BLaER1 (cell line): ENCODE results near the gene PRAC1.
"Not testable (repeated sequence)": the region's sequence is repeated elsewhere in the genome, so short reads cannot be mapped to it uniquely, and the experiment has no call there.

Source experiments
- H3K27ac ChIP-seq: shearing (Covaris generic); formaldehyde crosslinking; 2 replicates; pipeline ENCODE4 v1.8.1; 2022
- H3K27me3 ChIP-seq: shearing (Covaris generic); formaldehyde crosslinking; 2 replicates; pipeline ENCODE4 v1.8.1; 2022
- H3K36me3 ChIP-seq: shearing (Covaris generic); formaldehyde crosslinking; 2 replicates; pipeline ENCODE4 v1.8.1; 2022
- H3K4me1 ChIP-seq: shearing (Covaris generic); formaldehyde crosslinking; 2 replicates; pipeline ENCODE4 v1.8.1; 2022
- H3K4me2 ChIP-seq: shearing (Covaris generic); formaldehyde crosslinking; 2 replicates; pipeline ENCODE4 v1.8.1; 2022
- H3K4me3 ChIP-seq: shearing (Covaris generic); formaldehyde crosslinking; 2 replicates; pipeline ENCODE4 v1.8.1; 2022
- H3K9ac ChIP-seq: shearing (Covaris generic); formaldehyde crosslinking; 2 replicates; pipeline ENCODE4 v1.8.1; 2022
- H3K9me3 ChIP-seq: shearing (Covaris generic); formaldehyde crosslinking; 2 replicates; pipeline ENCODE4 v1.8.1; 2022
- H4K20me1 ChIP-seq: shearing (Covaris generic); formaldehyde crosslinking; 2 replicates; pipeline ENCODE4 v1.8.1; 2022
- Cebpa-rat ChIP-seq: shearing (Covaris generic); IDR thresholded peaks from 2 replicates; pipeline ENCODE4 v1.8.1; 2022

Gene PRAC1

DNA sequence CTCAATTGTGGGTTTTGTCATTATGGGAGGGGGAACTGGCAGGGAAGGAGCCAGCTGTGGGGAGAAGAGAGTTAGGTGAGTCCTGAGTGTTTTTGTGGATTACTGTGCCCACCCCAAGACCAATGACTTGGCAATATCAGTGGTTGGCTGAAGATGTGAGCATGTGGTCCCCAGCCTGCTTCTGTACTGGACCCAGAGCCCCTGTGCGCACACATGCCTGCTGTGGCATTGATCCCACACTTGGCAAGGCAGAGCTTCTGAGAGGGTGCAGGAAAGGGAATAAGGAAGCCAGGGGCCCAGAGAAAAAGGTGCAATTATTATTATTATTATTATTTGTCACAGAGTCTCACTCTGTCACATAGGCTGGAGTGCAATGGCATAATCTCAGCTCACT, 1.3 kb downstream of the PRAC1 start:
- H4K20me1 ChIP-seq: peaks cover 97% of the 10 kb centered on the region
- TF ChIP-seq Cebpa-rat: no peak

DNA sequence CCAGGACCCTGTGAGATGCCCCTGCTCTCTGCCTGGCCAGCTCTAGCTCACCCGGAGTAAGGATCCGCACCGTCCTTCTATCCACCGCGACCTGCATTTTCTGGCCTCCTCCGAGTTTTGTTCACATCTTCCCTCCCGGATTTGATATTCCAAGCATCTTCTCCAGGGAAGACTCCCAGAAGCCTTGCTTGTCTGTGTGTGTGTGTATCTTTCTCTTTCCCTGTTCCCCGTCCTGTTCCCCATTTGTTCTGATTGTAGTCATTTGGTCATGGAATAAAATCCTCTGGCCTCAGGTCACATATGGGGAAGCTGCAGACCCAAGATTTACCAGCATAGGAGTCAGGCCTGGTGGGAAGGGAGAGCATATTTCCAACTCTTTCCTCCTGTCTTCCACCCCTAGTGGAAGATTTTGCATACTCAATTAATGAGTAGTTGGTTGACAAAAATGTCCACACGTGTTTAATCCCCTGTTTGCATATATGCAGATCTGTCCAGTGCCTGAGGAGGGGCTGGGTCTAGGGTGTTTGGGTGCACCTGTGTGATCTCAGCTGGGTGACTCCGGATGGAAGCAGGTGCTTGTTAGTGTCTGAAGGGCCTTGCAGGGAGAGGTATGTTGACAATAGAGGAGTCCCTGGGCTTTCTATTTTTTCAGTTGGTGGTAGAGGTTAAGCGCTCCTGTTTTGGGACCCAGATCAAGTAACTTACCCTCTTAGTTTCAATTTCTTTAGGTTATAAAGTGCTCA, 1.9 kb downstream of the PRAC1 start:
- H3K4me3 ChIP-seq: no peak overlapping the region
- peaks cover 100% of the 10 kb centered on the region for H3K27me3 ChIP-seq
- H3K36me3 ChIP-seq: no peaks in the 10 kb centered on the region
- no peak overlapping the region for H3K27ac ChIP-seq
- no peak overlapping the region for H3K4me2 ChIP-seq
- peaks cover 18% of the 10 kb centered on the region for H3K9me3 ChIP-seq
- no peaks in the 10 kb centered on the region for H3K4me1 ChIP-seq
- no peak overlapping the region for H3K9ac ChIP-seq
- peaks cover 97% of the 10 kb centered on the region for H4K20me1 ChIP-seq
- no peak for TF ChIP-seq Cebpa-rat

More for the DNA sequence above, 1.3 kb downstream of the PRAC1 start:
- H3K4me1 ChIP-seq: no peaks in the 10 kb centered on the region
- H3K27ac ChIP-seq: no peak overlapping the region
- H3K9ac ChIP-seq: no peak overlapping the region
- H3K9me3 ChIP-seq: peaks cover 18% of the 10 kb centered on the region
- H3K27me3 ChIP-seq: peaks cover 100% of the 10 kb centered on the region
- H3K36me3 ChIP-seq: no peaks in the 10 kb centered on the region
- H3K4me2 ChIP-seq: no peak overlapping the region
- H3K4me3 ChIP-seq: no peak overlapping the region

DNA sequence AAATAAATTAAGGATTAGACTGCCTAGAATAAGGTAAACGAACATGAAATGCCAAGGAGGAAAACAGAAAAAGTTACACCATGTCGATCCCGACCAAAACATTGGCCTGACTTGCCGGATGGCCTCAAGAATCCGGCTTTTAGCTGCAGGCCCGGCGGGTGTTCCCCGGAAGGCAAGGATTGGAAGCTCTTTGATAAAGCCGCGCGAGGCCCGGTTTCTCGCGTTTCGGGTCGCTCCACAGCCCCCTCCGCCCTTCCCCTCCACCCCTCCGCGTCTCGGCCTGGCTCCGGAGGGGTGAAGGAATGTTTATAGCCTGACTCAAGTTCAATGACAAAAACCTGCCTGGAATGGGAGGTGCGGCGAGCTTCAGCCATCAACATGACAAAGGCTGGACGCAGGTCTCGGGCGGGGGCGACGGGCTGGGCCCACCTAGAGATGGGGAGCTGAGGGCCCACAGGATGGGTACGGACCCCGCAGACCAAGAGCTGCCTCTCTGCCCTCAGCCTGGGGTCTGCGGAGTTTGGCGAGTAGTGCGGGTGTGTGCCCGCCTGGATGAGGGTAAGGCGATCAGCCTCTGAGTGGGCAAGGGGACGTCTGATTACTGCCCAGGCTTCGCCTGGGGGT, 2.6 kb downstream of the PRAC1 start:
- no peak overlapping the region for H3K9ac ChIP-seq
- H3K27ac ChIP-seq: no peak overlapping the region
- H3K27me3 ChIP-seq: peaks cover 100% of the 10 kb centered on the region
- H3K9me3 ChIP-seq: peaks cover 18% of the 10 kb centered on the region
- no peak for TF ChIP-seq Cebpa-rat
- H3K4me3 ChIP-seq: no peak overlapping the region
- H3K4me1 ChIP-seq: no peaks in the 10 kb centered on the region
- H3K36me3 ChIP-seq: no peaks in the 10 kb centered on the region
- peaks cover 97% of the 10 kb centered on the region for H4K20me1 ChIP-seq
- no peak overlapping the region for H3K4me2 ChIP-seq

DNA sequence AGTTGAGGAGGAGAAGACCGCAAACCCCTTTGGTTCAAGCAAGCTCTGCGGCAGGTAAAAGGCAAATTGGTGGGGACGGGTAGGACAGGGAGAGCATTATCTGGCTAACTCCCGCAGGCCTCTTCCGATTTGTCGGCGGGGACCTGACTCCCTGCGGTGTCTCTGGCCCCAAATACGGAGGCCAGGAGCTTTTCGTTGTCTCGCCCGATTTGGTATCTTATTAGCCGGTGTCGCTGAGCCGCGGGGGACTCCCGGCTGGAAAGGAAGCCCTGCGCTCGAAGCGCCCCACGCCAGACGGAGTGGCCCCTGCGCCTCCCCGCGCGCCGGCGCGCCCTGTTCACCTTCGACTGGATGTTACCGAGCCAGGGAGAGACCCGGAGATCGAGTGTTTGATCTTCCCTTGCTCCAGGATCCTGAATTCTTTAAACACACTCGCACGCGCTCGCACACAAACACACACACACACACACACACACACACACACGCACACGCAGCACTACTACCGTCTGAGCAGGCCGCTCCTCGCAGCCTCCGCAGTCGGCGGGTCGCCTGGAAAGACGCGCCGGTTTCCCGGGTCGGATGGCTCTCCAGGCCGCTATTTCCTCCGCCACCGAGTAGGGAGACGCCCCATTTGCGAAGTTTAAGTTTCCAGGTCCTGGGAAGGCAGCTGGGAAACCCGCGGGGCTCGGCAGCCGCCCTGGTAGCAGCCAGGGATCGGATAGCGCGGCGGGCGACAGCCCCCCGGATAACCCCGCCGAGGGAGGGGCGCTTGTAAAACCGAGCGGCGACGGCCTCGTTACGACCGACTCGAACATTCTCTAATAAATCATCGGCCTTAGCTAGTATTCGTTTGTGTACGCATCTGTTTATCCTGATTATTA, 3.3 kb downstream of the PRAC1 start:
- Histone ChIP-seq H3K9ac (no peak overlapping the region), H3K27ac (no peak overlapping the region), H4K20me1 (peaks cover 96% of the 10 kb centered on the region), H3K4me2 (no peak overlapping the region), H3K4me1 (no peaks in the 10 kb centered on the region), H3K9me3 (peaks cover 18% of the 10 kb centered on the region), H3K4me3 (no peak overlapping the region), H3K27me3 (peaks cover 100% of the 10 kb centered on the region), H3K36me3 (no peaks in the 10 kb centered on the region)
- no peak for TF ChIP-seq Cebpa-rat

DNA sequence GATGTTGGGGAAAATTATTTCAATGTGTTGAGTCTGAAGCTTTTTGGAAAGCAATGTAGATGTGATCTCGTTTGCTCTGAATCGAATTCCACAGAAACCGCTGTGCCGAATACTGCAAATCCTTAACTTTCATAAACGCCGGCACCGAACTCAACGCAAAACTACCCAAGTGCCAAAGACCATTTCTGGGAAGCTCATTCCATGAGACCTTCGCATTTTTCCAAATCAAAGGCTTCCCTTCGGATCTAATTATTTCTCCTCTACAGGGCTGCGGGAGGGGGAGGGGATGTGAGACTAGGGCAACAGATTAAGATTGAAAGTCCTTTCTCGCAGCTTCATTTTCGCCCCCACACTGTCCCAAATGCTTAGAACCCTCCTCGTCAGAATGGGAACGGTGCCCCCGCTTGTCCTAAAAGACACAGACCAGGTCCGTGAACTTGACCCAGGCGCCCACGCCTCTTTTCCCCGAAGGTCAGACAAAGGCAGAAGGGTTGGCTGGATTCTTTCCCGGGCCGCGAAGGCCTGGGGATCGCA, 4.0 kb downstream of the PRAC1 start:
- H3K27me3 ChIP-seq: peaks cover 100% of the 10 kb centered on the region
- peaks cover 96% of the 10 kb centered on the region for H4K20me1 ChIP-seq
- H3K4me1 ChIP-seq: no peaks in the 10 kb centered on the region
- no peak overlapping the region for H3K27ac ChIP-seq
- H3K9ac ChIP-seq: no peak overlapping the region
- peaks cover 18% of the 10 kb centered on the region for H3K9me3 ChIP-seq
- no peaks in the 10 kb centered on the region for H3K36me3 ChIP-seq
- no peak overlapping the region for H3K4me3 ChIP-seq
- no peak overlapping the region for H3K4me2 ChIP-seq
- TF ChIP-seq Cebpa-rat: no peak

DNA sequence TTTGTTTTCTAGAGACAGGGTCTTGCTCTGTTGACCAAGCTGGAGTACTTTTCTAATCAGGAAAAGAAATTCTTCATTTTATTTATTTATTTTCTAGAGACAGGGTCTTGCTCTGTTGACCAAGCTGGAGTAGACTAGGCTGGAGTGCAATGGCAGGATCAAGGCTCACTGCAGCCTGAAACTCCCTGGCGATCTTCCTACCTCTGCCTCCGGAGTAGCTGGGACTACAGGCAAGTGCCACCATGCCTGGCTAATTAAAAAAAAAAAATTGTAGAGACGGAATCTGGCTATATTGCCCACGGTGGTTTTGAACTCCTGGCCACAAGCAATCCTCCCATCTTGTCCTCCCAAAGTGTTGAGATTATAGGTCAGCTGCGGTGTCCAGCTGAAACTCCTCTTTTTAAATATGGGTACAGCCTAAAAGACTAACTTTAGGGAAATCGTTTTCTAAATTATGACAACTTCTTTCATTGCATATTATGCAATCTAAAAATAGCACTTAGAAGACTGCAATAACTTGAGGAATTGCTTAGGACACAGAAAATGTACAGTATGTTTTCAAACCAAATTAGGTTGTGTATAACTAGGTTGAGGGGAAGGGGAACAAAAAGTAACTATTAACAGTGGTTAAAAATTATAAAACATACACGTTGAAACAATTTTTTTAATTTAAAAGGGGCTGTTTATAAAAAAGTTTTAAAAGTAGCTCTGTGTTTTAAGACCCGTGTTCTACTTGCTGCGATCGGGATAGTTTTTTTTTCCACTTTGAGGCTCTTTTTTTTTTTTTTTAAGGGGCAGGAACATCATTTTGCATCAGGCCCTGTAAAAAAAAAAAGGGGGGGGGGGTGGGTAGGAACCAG, 4.7 kb downstream of the PRAC1 start:
- no peaks in the 10 kb centered on the region for H3K4me1 ChIP-seq
- H3K36me3 ChIP-seq: no peaks in the 10 kb centered on the region
- H3K9me3 ChIP-seq: peaks cover 18% of the 10 kb centered on the region
- H3K4me2 ChIP-seq: no peak overlapping the region
- H3K27ac ChIP-seq: no peak overlapping the region
- H3K4me3 ChIP-seq: no peak overlapping the region
- H3K27me3 ChIP-seq: peaks cover 100% of the 10 kb centered on the region
- H3K9ac ChIP-seq: no peak overlapping the region
- H4K20me1 ChIP-seq: peaks cover 91% of the 10 kb centered on the region
- no peak for TF ChIP-seq Cebpa-rat

DNA sequence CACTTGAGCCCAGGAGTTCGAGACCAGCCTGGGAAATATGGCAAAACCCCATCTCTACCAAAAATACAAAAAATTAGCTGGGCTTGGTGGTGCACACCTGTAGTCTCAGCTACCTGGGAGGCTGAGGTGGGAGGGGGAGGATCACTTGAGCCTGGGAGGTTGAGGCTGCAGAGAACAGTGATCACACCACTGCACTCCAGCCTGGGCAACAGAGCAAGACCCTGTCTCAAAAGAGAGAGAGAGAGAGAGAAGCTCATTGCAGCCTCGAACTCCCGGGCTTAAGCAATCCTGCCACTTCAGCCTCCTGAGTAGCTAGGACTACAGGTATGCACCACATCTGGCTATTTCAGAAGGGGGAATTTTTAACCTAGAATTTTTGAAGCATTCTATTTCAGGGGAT, 5.8 kb downstream of the PRAC1 start:
- H3K4me3 ChIP-seq, H3K9ac ChIP-seq, H3K36me3 ChIP-seq, H3K27ac ChIP-seq, H3K4me2 ChIP-seq, H3K4me1 ChIP-seq: not testable (repeated sequence)
- Histone ChIP-seq H3K9me3 (peaks cover 18% of the 10 kb centered on the region), H4K20me1 (peaks cover 81% of the 10 kb centered on the region), H3K27me3 (peaks cover 100% of the 10 kb centered on the region)

DNA sequence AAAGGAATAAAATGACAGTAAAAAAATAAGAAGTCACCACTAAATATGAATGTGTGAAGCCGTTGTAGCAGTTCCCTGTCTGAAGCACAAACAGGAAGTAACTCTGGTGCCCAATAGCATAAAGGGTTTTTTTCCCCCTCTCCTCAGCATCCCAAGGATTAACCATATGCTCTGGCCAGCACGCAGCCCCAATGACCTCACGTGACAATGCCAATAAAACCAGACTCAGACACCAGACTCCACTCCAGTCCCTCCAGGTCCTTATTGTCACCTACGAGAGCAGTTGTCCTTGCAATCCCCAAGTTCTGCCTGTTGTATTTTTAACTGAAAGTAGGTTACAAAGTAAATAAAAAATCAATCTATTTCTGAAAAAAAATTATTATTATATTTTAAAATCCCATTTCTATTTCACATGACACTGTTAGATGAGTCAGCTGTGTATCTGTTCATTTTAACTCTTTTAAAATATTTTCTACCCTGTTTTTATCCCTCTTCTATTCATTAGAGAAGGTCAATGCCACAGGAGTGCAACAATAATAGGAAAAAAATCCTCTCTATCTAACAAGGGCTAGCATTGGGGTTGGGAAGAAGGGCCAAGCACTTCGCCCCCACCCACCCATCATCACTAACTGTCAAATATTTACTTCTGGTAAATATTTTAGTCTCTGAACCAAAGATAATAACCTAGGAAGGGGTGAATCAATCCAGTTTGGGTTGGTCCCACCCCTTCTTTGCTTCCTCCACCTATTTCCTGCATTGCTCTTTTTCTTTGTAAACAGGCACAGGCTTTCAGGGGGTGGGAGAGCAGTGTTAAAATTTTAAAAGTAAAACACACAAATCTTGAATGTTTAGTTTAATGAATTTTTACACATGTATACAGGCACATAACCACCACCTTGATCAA, 6.6 kb downstream of the PRAC1 start:
- H3K4me2 ChIP-seq: no peak overlapping the region
- no peaks in the 10 kb centered on the region for H3K4me1 ChIP-seq
- peaks cover 18% of the 10 kb centered on the region for H3K9me3 ChIP-seq
- peaks cover 73% of the 10 kb centered on the region for H4K20me1 ChIP-seq
- H3K9ac ChIP-seq: no peak overlapping the region
- H3K27ac ChIP-seq: no peak overlapping the region
- H3K36me3 ChIP-seq: no peaks in the 10 kb centered on the region
- no peak overlapping the region for H3K4me3 ChIP-seq
- peaks cover 100% of the 10 kb centered on the region for H3K27me3 ChIP-seq
- no peak for TF ChIP-seq Cebpa-rat
